Stomach (tissue), 4 donors: ENCODE results near the gene JAG2.

Source experiments
- CTCF ChIP-seq, 7 experiments: fragments of 450-650 bp in 4 of 7; fragments of 200-600 bp in 3 of 7; sonication (generic) in 3 of 7; IDR thresholded peaks; one replicate each; pipeline ENCODE4 v1.5.1; 2016 to 2019; ENCODE audit warnings: antibody characterized with exemption in 7 of 7, control low read depth in 2 of 7, mild to moderate bottlenecking in 1 of 7
- POLR2A ChIP-seq, 4 donors: fragments of 450-650 bp; IDR thresholded peaks; one replicate each; pipeline ENCODE4 v1.6.1; 2016; ENCODE audit warnings: antibody characterized with exemption in 4 of 4, control low read depth in 2 of 4, mild to moderate bottlenecking in 1 of 4, moderate library complexity in 1 of 4

- TF ChIP-seq POLR2A (IDR thresholded peaks at IDR 0.05) (no peak), CTCF (IDR thresholded peaks at IDR 0.05) (no peak)
Observed at GRCh38 chr14:105151084-105151837, 17.3 kb downstream of the JAG2 start.
